ENCODE results near the gene LZTS2. TPM values are rescaled to one million over a fixed set of nuclear protein-coding genes. Genes with fewer than 3 reads are reported as not detected.

Gene LZTS2
- total and polyA plus RNA-seq, 2 of the 8 experiments (the other 6 are each of a cell fraction or from before 2014, with no cell fraction given): 75.7 to 99.5 TPM

DNA sequence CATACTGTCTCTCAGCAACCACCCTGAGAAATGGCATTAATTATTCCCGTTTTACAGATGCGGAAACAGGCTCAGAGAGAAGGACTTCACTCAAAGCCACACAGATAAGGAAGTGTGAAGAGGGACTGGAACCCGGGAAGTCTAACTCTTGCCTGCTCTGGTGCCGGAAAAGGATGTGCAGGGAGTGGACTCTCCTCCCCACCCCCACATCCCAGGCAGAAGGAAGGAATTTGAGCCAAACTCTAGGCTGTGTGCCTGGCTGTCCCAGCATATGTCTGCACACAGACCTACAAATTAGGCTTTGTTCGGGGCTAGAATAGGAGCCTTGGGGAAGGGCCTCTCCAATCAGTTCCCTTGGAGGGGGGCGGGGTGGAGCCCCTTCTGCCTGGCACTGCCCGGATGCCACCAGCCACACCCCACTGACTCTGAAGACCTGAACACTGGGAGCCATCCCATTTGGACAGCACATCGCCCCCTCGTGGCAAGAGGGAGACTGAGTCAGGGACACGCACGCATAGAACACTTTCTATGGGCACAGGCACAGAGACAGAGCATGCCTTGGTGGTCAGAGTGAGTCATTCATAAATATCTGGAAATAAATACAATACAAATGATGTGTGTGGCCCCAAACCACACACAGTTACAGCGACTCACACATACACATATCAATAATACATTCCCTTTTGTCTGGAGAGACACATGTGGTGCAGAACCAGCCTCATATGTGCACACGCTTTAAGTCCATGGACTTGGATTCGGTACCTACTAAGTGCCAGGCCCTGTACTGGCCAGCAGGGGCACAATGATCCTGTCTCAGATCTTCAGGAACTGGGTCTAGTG lies 13.1 kb downstream of the LZTS2 start (continued):
- TF ChIP-seq, protein P1, sequence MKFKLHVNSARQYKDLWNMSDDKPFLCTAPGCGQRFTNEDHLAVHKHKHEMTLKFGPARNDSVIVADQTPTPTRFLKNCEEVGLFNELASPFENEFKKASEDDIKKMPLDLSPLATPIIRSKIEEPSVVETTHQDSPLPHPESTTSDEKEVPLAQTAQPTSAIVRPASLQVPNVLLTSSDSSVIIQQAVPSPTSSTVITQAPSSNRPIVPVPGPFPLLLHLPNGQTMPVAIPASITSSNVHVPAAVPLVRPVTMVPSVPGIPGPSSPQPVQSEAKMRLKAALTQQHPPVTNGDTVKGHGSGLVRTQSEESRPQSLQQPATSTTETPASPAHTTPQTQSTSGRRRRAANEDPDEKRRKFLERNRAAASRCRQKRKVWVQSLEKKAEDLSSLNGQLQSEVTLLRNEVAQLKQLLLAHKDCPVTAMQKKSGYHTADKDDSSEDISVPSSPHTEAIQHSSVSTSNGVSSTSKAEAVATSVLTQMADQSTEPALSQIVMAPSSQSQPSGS (IDR thresholded peaks at IDR 0.05; ENCODE audit: low read length): peak; percentile 46; the same call in 1 of the 2 replicates
- TF ChIP-seq ASH2L (IDR thresholded peaks at IDR 0.05; ENCODE audit: low read length): no peak
- peak; percentile 55 to 68 for TF ChIP-seq RAD21 (IDR thresholded peaks at IDR 0.05 in 1 of 2, conservative IDR thresholded peaks at IDR 0.05 in 1 of 2; ENCODE audit: low read depth in 2 of 2, low read length in 2 of 2)
- TF ChIP-seq, protein P2, sequence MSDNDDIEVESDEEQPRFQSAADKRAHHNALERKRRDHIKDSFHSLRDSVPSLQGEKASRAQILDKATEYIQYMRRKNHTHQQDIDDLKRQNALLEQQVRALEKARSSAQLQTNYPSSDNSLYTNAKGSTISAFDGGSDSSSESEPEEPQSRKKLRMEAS (IDR thresholded peaks at IDR 0.05): peak; percentile 26; the same call in 1 of the 2 replicates
- TF ChIP-seq YY1 (IDR thresholded peaks at IDR 0.05; ENCODE audit: low read depth, low read length): peak; percentile 58; the same call in 1 of the 2 replicates
- TF ChIP-seq CTBP2 (IDR thresholded peaks at IDR 0.05; ENCODE audit: borderline replicate concordance, insufficient read depth, insufficient read length, low read length): peak; percentile 69
- peak; percentile 35; the same call in 1 of the 2 replicates for TF ChIP-seq BACH1 (IDR thresholded peaks at IDR 0.05; ENCODE audit: low read length)
- TF ChIP-seq, protein P3, sequence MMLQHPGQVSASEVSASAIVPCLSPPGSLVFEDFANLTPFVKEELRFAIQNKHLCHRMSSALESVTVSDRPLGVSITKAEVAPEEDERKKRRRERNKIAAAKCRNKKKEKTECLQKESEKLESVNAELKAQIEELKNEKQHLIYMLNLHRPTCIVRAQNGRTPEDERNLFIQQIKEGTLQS (IDR thresholded peaks at IDR 0.05; ENCODE audit: insufficient read depth, low read depth, low read length): no peak
